HEK293T (cell line): ENCODE results near the gene CRADD.

ENCODE experiments used
- ARNT ChIP-seq: fragments of 450-650 bp; IDR thresholded peaks from 2 replicates; pipeline ENCODE4 v1.6.1; 2017; ENCODE audit warnings: mild to moderate bottlenecking
- BHLHE40 ChIP-seq: fragments of 450-650 bp; IDR thresholded peaks from 2 replicates; pipeline ENCODE4 v1.6.1; 2016; ENCODE audit warnings: mild to moderate bottlenecking, moderate library complexity, borderline replicate concordance
- ELF4 ChIP-seq: fragments of 450-650 bp; IDR thresholded peaks from 2 replicates; pipeline ENCODE4 v1.6.1; 2017; ENCODE audit warnings: antibody characterized with exemption
- FOXA1 ChIP-seq: fragments of 450-650 bp; IDR thresholded peaks from 2 replicates; pipeline ENCODE4 v1.6.1; 2016; ENCODE audit warnings: mild to moderate bottlenecking
- FOXM1 ChIP-seq: fragments of 450-650 bp; IDR thresholded peaks from 2 replicates; pipeline ENCODE4 v1.6.1; 2017; ENCODE audit warnings: mild to moderate bottlenecking, borderline replicate concordance
- HDGF ChIP-seq: fragments of 450-650 bp; IDR thresholded peaks from 2 replicates; pipeline ENCODE4 v1.6.1; 2017; ENCODE audit warnings: antibody characterized with exemption, borderline replicate concordance
- NFRKB ChIP-seq: fragments of 450-650 bp; IDR thresholded peaks from 2 replicates; pipeline ENCODE4 v1.6.1; 2016; ENCODE audit warnings: mild to moderate bottlenecking, moderate library complexity
- PKNOX1 ChIP-seq: fragments of 450-650 bp; IDR thresholded peaks from 2 replicates; pipeline ENCODE4 v1.6.1; 2016
- SP1 ChIP-seq: fragments of 450-650 bp; IDR thresholded peaks from 2 replicates; pipeline ENCODE4 v1.6.1; 2017
- SUZ12 ChIP-seq: fragments of 450-650 bp; IDR thresholded peaks from 2 replicates; pipeline ENCODE4 v1.6.1; 2016; ENCODE audit warnings: mild to moderate bottlenecking
- TARDBP ChIP-seq: fragments of 450-650 bp; IDR thresholded peaks from 2 replicates; pipeline ENCODE4 v1.6.1; 2016
- ZNF384 ChIP-seq: fragments of 450-650 bp; IDR thresholded peaks from 2 replicates; pipeline ENCODE4 v1.6.1; 2016

GRCh38 chr12:93645702-93646101, 31.5 kb upstream of the CRADD start:
- TF ChIP-seq FOXM1 (no peak), FOXA1 (no peak), TARDBP (no peak), ARNT (no peak), HDGF (no peak), NFRKB (no peak), SUZ12 (no peak), ELF4 (no peak), ZNF384 (no peak), PKNOX1 (no peak), BHLHE40 (no peak), SP1 (no peak)
